T-helper 1 cell (primary cell): Measurements from ENCODE around the gene ARHGAP22.

Source experiments
- DNase-seq, 5 donors: peaks; one replicate each; pipeline ENCODE4 v3.0.0-alpha.2; 2012 to 2020

The ARHGAP22 gene

DNA sequence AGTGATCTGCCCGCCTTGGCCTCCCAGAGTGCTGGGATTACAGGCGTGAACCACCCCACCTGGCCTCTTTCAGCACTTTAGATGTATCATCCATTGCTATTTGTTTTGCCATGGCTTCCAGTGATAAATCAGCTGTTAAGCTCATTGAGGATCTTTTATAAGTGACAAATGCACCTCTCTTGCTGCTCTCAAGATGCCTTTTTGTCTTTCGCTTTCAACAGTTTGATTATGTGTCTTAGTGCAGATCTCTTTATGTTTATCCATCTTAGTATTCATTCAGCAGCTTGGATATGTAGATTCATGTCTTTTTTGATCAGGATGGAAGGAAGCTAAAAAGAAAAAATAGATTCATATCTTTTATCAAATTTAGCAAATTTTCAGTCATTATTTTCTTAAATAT, 192.8 kb downstream of the ARHGAP22 start:
- DNase-seq = no peak

DNA sequence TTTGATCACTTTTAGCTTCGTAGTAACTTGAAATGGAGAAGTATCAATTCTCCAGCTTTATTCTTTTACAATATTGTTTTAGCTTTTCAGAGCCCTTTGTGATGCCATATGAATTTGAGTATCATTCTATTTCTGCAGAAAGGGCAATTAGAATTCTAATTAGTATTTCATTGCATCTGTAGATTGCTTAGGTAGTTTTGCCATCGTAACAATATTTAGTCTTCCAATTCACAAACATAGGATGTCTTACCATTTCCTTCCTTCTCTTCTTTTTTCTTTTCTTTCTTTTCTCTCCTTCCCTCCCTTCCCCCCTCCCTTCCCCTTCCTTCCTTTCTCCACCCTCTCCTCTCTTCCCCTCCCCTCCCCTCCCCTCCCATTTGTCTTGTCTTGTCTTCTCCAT, 193.4 kb downstream of the ARHGAP22 start:
- DNase-seq = no peak

GRCh38 chr10:48410503-48410902, 194.4 kb downstream of the ARHGAP22 start:
- DNase-seq = no peak

GRCh38 chr10:48406658-48407057, 198.2 kb downstream of the ARHGAP22 start:
- no peak for DNase-seq

DNA sequence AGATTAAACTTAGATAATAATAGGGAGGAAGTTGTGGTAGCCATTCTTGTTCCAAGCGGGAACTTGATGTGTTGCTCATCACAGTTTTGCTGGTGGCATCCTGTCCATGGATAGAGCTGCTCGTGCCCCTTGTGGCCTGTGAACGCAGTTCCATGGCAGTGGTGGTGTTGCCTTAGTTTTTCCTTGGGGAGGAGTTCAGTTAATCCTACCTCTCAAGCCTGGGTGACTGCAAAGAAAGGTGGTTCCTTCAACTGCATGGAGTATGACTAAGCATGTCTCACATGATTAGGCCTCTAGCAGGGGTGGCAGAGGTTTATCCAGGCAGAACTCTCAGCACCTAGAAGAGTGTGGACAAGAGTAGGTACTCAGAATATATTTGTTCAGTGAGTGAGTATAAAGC, 198.7 kb downstream of the ARHGAP22 start:
- DNase-seq = no peak

DNA sequence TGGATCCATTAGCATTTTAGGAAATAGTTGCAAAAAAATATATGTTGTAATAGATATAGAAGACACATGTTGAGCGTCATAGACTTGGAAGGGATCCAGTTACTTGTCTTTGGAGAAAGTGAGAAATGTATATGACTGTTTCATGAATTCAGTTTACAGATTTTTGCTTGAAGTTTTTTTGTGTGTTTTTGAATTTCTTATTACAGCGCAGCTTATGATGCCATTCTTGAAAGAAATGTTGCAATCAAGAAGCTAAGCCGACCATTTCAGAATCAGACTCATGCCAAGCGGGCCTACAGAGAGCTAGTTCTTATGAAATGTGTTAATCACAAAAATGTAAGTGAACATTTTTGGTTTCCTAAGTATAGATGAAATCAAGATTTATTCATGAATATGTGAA, 200.2 kb downstream of the ARHGAP22 start:
- DNase-seq = no peak

- no peak for DNase-seq
Observed at GRCh38 chr10:48400850-48401220, 204.0 kb downstream of the ARHGAP22 start.

- no peak for DNase-seq
Observed at GRCh38 chr10:48400129-48400849, 204.6 kb downstream of the ARHGAP22 start.

- DNase-seq = no peak
Observed at GRCh38 chr10:48399551-48399950, 205.3 kb downstream of the ARHGAP22 start.

DNA sequence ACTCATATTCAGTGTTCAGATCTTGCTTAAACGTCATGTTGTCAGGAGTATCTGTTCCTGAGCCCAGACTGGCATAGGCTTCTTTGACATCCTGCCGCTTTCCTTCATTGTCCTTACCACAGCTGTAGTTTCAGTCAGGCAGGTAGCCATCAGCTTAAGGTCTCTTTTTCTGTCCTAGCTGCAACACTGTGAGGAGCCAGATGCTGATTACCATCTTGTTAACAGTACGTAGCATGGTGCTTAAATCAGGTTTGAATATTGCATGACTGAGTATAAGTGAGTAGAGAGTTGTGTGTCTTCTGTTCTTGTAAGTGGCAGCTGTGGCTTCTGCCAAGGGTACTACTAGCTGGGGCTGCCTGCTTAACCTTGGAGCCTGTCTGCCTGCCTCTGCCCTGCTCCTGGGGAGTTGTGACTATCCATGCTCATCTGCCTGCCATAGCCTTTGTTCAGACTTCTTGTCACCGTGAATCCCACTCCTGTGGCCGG, 205.8 kb downstream of the ARHGAP22 start:
- DNase-seq = no peak

DNA sequence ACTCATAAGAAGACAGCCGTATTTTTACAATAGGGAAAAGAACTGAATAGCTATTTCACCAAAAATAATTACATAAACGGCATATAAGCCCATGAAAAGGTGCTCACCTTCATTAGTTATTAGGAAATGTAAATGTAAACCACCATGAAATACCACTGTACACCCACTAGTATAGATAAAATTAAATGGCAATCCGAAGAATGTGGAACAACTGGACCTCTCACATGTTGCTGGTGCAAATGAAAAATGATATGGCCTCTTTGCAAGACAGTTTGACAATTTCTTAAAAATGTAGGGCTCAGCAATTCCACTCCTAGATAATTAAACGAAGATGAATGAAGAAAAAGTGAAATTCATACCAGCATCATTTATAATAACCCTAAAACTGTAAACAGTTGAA, 206.6 kb downstream of the ARHGAP22 start:
- DNase-seq = no peak
